Skeletal muscle satellite cell (primary cell): Measurements from ENCODE around the gene PLEKHG1. TPM values are rescaled to one million over a fixed set of nuclear protein-coding genes. Genes with fewer than 3 reads are reported as not detected.

Experiments
- H3K27me3 ChIP-seq: 2 replicates; pipeline ENCODE4 v1.7.0; 2013; ENCODE audit warnings: low read length; ENCODE audit not compliant: control insufficient read depth, insufficient read depth
- H3K36me3 ChIP-seq: 2 replicates; pipeline ENCODE4 v1.7.0; 2013; ENCODE audit warnings: mild to moderate bottlenecking, control low read depth, low read length; ENCODE audit not compliant: insufficient read depth
- H3K4me1 ChIP-seq: 2 replicates; pipeline ENCODE4 v1.7.0; 2013; ENCODE audit warnings: low read length; ENCODE audit not compliant: control insufficient read depth, insufficient read depth
- H3K4me2 ChIP-seq: 2 replicates; pipeline ENCODE4 v1.7.0; 2013; ENCODE audit warnings: mild to moderate bottlenecking, low read length
- H3K4me3 ChIP-seq: 2 replicates; pipeline ENCODE4 v1.7.0; 2013; ENCODE audit warnings: low read length
- H3K9ac ChIP-seq: 2 replicates; pipeline ENCODE4 v1.7.0; 2013; ENCODE audit warnings: mild to moderate bottlenecking, low read depth, low read length, moderate library complexity
- H3K9me3 ChIP-seq: replicated peaks from 2 replicates; pipeline ENCODE4 v1.7.0; 2013; ENCODE audit warnings: mild to moderate bottlenecking, control low read depth, low read length
- total RNA-seq: library from RNA; depleted of rRNA; stranded (reverse); fragments of >200 nt; gene quantifications from 2 replicates; pipeline ENCODE4 v1.2.3, GENCODE V29; 2012; rRNA removed

Gene PLEKHG1
- total RNA-seq: 0.25 TPM in 1 of 2 replicates, not detected in the other

GRCh38 chr6:150599199-150600009, at the start of gene PLEKHG1:
Gene PLEKHG1, plus strand, starts transcription at chr6:150599885. Its CDS starts 133,797 bp downstream, at chr6:150733682.
- H3K27me3 ChIP-seq: peaks cover 66% of the 10 kb centered on the region
- no peaks in the 10 kb centered on the region for H3K36me3 ChIP-seq

GRCh38 chr6:150550244-150550643, 49.4 kb upstream of the PLEKHG1 start:
- peaks cover 19% of the 10 kb centered on the region for H3K27me3 ChIP-seq
- no peak overlapping the region for H3K4me3 ChIP-seq
- H3K4me1 ChIP-seq: no peaks in the 10 kb centered on the region
- H3K9ac ChIP-seq: no peak overlapping the region
- no peak overlapping the region for H3K4me2 ChIP-seq
- H3K36me3 ChIP-seq: no peaks in the 10 kb centered on the region
- H3K9me3 ChIP-seq: no peaks in the 10 kb centered on the region

More at GRCh38 chr6:150599199-150600009, at the start of gene PLEKHG1:
- Histone ChIP-seq H3K9me3 (no peaks in the 10 kb centered on the region), H3K9ac (no peak within 1 kb of the TSS), H3K4me2 (peak within 1 kb of the TSS; percentile 96), H3K4me3 (peak within 1 kb of the TSS; percentile 69), H3K4me1 (peaks cover 7% of the 10 kb centered on the region)

- H3K9ac ChIP-seq: no peak overlapping the region
These were observed 42.6 kb upstream of the PLEKHG1 start for GRCh38 chr6:150557043-150557599.

GRCh38 chr6:150560004-150560883, 39.4 kb upstream of the PLEKHG1 start:
- no peak overlapping the region for H3K9ac ChIP-seq

More at GRCh38 chr6:150557043-150557599, 42.6 kb upstream of the PLEKHG1 start:
- no peak overlapping the region for H3K4me2 ChIP-seq
- H3K36me3 ChIP-seq: no peaks in the 10 kb centered on the region
- H3K4me1 ChIP-seq: no peaks in the 10 kb centered on the region
- H3K4me3 ChIP-seq: no peak overlapping the region
- no peaks in the 10 kb centered on the region for H3K9me3 ChIP-seq
- H3K27me3 ChIP-seq: peaks cover 11% of the 10 kb centered on the region

GRCh38 chr6:150560884-150561219, 38.8 kb upstream of the PLEKHG1 start:
- Histone ChIP-seq H3K4me3 (no peak overlapping the region), H3K9ac (no peak overlapping the region)

More at GRCh38 chr6:150560004-150560883, 39.4 kb upstream of the PLEKHG1 start:
- Histone ChIP-seq H3K9me3 (no peaks in the 10 kb centered on the region), H3K4me1 (no peaks in the 10 kb centered on the region), H3K4me2 (no peak overlapping the region), H3K4me3 (no peak overlapping the region), H3K36me3 (no peaks in the 10 kb centered on the region), H3K27me3 (peaks cover 11% of the 10 kb centered on the region)

GRCh38 chr6:150565945-150566344, 33.7 kb upstream of the PLEKHG1 start:
- Histone ChIP-seq H3K4me2 (no peak overlapping the region), H3K4me1 (no peaks in the 10 kb centered on the region), H3K27me3 (peaks cover 15% of the 10 kb centered on the region), H3K36me3 (no peaks in the 10 kb centered on the region), H3K9me3 (no peaks in the 10 kb centered on the region), H3K9ac (no peak overlapping the region), H3K4me3 (no peak overlapping the region)

More at GRCh38 chr6:150560884-150561219, 38.8 kb upstream of the PLEKHG1 start:
- H3K4me1 ChIP-seq: no peaks in the 10 kb centered on the region
- H3K27me3 ChIP-seq: peaks cover 12% of the 10 kb centered on the region
- H3K36me3 ChIP-seq: no peaks in the 10 kb centered on the region
- no peak overlapping the region for H3K4me2 ChIP-seq
- no peaks in the 10 kb centered on the region for H3K9me3 ChIP-seq

- Histone ChIP-seq H3K4me2 (no peak overlapping the region), H3K4me3 (no peak overlapping the region), H3K36me3 (no peaks in the 10 kb centered on the region), H3K27me3 (peaks cover 15% of the 10 kb centered on the region), H3K9me3 (no peaks in the 10 kb centered on the region), H3K4me1 (no peaks in the 10 kb centered on the region), H3K9ac (no peak overlapping the region)
These were observed 33.2 kb upstream of the PLEKHG1 start for GRCh38 chr6:150566486-150566885.

- H3K4me1 ChIP-seq: no peaks in the 10 kb centered on the region
- H3K9ac ChIP-seq: no peak overlapping the region
- no peak overlapping the region for H3K4me2 ChIP-seq
- no peak overlapping the region for H3K4me3 ChIP-seq
- no peaks in the 10 kb centered on the region for H3K36me3 ChIP-seq
- peaks cover 16% of the 10 kb centered on the region for H3K27me3 ChIP-seq
- H3K9me3 ChIP-seq: no peaks in the 10 kb centered on the region
These were observed 32.3 kb upstream of the PLEKHG1 start for GRCh38 chr6:150567380-150567779.

GRCh38 chr6:150567823-150568383, 31.8 kb upstream of the PLEKHG1 start:
- no peaks in the 10 kb centered on the region for H3K36me3 ChIP-seq
- H3K4me3 ChIP-seq: no peak overlapping the region
- no peaks in the 10 kb centered on the region for H3K4me1 ChIP-seq
- no peaks in the 10 kb centered on the region for H3K9me3 ChIP-seq
- no peak overlapping the region for H3K9ac ChIP-seq
- H3K27me3 ChIP-seq: peaks cover 19% of the 10 kb centered on the region
- H3K4me2 ChIP-seq: no peak overlapping the region

- H3K27me3 ChIP-seq: peaks cover 23% of the 10 kb centered on the region
- H3K4me3 ChIP-seq: no peak overlapping the region
- H3K9me3 ChIP-seq: no peaks in the 10 kb centered on the region
- no peak overlapping the region for H3K4me2 ChIP-seq
- H3K4me1 ChIP-seq: no peaks in the 10 kb centered on the region
- no peak overlapping the region for H3K9ac ChIP-seq
- no peaks in the 10 kb centered on the region for H3K36me3 ChIP-seq
These were observed 31.1 kb upstream of the PLEKHG1 start for GRCh38 chr6:150568560-150568959.

GRCh38 chr6:150569161-150569560, 30.5 kb upstream of the PLEKHG1 start:
- no peak overlapping the region for H3K4me3 ChIP-seq
- no peak overlapping the region for H3K9ac ChIP-seq
- no peak overlapping the region for H3K4me2 ChIP-seq
- no peaks in the 10 kb centered on the region for H3K36me3 ChIP-seq
- H3K9me3 ChIP-seq: no peaks in the 10 kb centered on the region
- H3K27me3 ChIP-seq: peaks cover 23% of the 10 kb centered on the region
- no peaks in the 10 kb centered on the region for H3K4me1 ChIP-seq
